ENCODE results near the gene NFKBIL1. TPM values are rescaled to one million over a fixed set of nuclear protein-coding genes. Genes with fewer than 3 reads are reported as not detected.

Gene NFKBIL1
- total RNA-seq, 1 donor: 20.0 TPM

GRCh38 chr6:31573239-31574105, 26.1 kb downstream of the NFKBIL1 start:
- no peak for TF ChIP-seq CTCF (IDR thresholded peaks at IDR 0.05; ENCODE audit: insufficient read depth, low read length)
- DNase-seq (ENCODE audit: low read depth): no peak
- H3K4me3 ChIP-seq (ENCODE audit: low read depth, low read length): no peak overlapping the region

DNA sequence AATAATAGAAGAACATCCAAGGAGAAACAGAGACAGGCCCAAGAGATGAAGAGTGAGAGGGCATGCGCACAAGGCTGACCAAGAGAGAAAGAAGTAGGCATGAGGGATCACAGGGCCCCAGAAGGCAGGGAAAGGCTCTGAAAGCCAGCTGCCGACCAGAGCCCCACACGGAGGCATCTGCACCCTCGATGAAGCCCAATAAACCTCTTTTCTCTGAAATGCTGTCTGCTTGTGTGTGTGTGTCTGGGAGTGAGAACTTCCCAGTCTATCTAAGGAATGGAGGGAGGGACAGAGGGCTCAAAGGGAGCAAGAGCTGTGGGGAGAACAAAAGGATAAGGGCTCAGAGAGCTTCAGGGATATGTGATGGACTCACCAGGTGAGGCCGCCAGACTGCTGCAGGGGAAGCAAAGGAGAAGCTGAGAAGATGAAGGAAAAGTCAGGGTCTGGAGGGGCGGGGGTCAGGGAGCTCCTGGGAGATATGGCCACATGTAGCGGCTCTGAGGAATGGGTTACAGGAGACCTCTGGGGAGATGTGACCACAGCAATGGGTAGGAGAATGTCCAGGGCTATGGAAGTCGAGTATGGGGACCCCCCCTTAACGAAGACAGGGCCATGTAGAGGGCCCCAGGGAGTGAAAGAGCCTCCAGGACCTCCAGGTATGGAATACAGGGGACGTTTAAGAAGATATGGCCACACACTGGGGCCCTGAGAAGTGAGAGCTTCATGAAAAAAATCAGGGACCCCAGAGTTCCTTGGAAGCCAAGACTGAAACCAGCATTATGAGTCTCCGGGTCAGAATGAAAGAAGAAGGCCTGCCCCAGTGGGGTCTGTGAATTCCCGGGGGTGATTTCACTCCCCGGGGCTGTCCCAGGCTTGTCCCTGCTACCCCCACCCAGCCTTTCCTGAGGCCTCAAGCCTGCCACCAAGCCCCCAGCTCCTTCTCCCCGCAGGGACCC, 27.0 kb downstream of the NFKBIL1 start:
- no peak overlapping the region for H3K4me3 ChIP-seq (ENCODE audit: low read depth, low read length)
- TF ChIP-seq CTCF (IDR thresholded peaks at IDR 0.05; ENCODE audit: insufficient read depth, low read length): no peak
- no peak for DNase-seq (ENCODE audit: low read depth)

GRCh38 chr6:31575335-31575901, 28.0 kb downstream of the NFKBIL1 start, which contains the start of gene TNF:
Gene TNF, plus strand, starts transcription at chr6:31575565. Its CDS starts 177 bp downstream, at chr6:31575742.
- DNase-seq (ENCODE audit: low read depth): no peak
- no peak for TF ChIP-seq CTCF (IDR thresholded peaks at IDR 0.05; ENCODE audit: insufficient read depth, low read length)
- no peak within 1 kb of the TSS for H3K4me3 ChIP-seq (ENCODE audit: low read depth, low read length)

- TF ChIP-seq CTCF (IDR thresholded peaks at IDR 0.05; ENCODE audit: insufficient read depth, low read length): no peak
Measured at GRCh38 chr6:31575952-31576685, 28.7 kb downstream of the NFKBIL1 start.

GRCh38 chr6:31576897-31577578, 29.6 kb downstream of the NFKBIL1 start:
- no peak for DNase-seq (ENCODE audit: low read depth)
- no peak for TF ChIP-seq CTCF (IDR thresholded peaks at IDR 0.05; ENCODE audit: insufficient read depth, low read length)
- H3K4me3 ChIP-seq (ENCODE audit: low read depth, low read length): no peak overlapping the region

More at GRCh38 chr6:31575952-31576685, 28.7 kb downstream of the NFKBIL1 start:
- no peak for DNase-seq (ENCODE audit: low read depth)
- no peak overlapping the region for H3K4me3 ChIP-seq (ENCODE audit: low read depth, low read length)

Measured in fibroblast of the aortic adventitia (primary cell).